ENCODE data around the gene WDR59.

DNA sequence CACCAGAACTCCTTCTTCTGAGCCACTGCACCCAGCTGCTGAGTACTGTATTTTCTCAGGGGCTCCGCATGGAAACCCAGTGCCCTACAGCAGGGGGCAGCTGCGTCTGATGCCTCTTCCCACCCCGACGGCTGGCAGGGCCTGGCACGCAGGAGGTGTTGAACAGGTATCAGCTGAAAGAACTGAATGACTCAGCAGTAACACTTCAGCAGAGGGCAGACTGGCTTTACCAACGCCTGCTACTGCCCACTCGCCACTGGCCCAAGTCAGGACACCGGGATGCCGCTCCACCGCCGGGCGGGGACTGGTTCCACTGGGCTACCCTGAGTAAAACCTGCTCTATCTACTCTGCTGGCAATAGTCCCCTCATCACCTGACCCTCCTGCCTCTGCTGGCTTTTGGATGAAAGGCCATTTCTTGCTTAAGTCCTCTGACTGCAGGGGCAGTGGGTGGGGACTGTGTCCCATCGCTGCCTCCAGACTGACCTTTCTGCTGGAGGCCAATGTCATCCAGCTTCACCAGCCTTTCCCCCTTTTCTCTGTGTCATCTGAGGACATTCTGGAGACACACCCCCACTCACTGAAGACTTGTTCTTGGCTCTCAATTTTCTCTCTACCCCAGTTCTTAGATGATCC is 109.9 kb downstream of the WDR59 start:
- TF ChIP-seq, protein P1, sequence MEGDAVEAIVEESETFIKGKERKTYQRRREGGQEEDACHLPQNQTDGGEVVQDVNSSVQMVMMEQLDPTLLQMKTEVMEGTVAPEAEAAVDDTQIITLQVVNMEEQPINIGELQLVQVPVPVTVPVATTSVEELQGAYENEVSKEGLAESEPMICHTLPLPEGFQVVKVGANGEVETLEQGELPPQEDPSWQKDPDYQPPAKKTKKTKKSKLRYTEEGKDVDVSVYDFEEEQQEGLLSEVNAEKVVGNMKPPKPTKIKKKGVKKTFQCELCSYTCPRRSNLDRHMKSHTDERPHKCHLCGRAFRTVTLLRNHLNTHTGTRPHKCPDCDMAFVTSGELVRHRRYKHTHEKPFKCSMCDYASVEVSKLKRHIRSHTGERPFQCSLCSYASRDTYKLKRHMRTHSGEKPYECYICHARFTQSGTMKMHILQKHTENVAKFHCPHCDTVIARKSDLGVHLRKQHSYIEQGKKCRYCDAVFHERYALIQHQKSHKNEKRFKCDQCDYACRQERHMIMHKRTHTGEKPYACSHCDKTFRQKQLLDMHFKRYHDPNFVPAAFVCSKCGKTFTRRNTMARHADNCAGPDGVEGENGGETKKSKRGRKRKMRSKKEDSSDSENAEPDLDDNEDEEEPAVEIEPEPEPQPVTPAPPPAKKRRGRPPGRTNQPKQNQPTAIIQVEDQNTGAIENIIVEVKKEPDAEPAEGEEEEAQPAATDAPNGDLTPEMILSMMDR (conservative IDR thresholded peaks at IDR 0.05; ENCODE audit: low read length), result no peak
- no peak for TF ChIP-seq EZH2phosphoT487 (IDR thresholded peaks at IDR 0.05; ENCODE audit: borderline replicate concordance)

Data from Loucy (cell line).